ENCODE results near the gene KCNJ6.

DNA sequence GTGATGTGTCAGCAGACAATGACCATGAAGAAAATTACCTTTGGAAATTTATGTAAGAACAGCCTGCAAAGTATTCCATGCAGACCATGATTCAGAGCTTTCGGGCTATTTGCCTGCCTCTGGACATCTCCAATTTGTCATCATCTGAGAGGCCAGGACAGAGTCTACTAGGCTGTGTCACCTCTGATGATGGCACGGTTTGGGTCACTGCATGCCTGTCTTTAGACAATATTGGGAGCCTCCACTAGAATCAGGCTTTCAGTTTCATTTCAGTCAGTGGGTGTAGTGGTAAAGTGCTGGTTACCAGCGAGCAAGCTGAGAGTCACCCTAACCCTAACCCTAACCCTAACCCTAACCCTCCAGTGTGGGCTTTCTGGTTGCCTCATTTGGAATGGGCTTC lies 80.8 kb downstream of the KCNJ6 start:
- TF ChIP-seq CTCF (conservative IDR thresholded peaks at IDR 0.05; ENCODE audit: low read depth, low read length) (no peak), EZH2 (IDR thresholded peaks at IDR 0.05; ENCODE audit: borderline replicate concordance, low read depth, low read length, poor library complexity, severe bottlenecking) (no peak)

Measured in A673 (cell line).